GM23338 (cell line): ENCODE measurements around the gene PTPRF. TPM values are rescaled to one million over a fixed set of nuclear protein-coding genes. Genes with fewer than 3 reads are reported as not detected.

Source experiments
- ATAC-seq: fragments of 200-7000 bp; cut with Tn5 transposase; 3 replicates; pipeline ENCODE4 v1.9.1; 2020
- DNase-seq: peaks from one replicate; pipeline ENCODE4 v3.0.0-alpha.2; 2015; ENCODE audit warnings: low spot score
- H2AFZ ChIP-seq: fragments of 200-600 bp; sonication (generic); 2 replicates; pipeline ENCODE4 v1.8.0; 2016; ENCODE audit warnings: antibody characterized with exemption, mild to moderate bottlenecking, moderate library complexity
- H3F3A ChIP-seq: fragments of 200-600 bp; sonication (generic); replicated peaks from 2 replicates; pipeline ENCODE4 v1.8.0; 2017; ENCODE audit warnings: antibody characterized with exemption, mixed run types, low read depth
- H3K27ac ChIP-seq: fragments of 200-600 bp; sonication (generic); 2 replicates; pipeline ENCODE4 v1.6.1; 2016; ENCODE audit warnings: low read depth
- H3K27me3 ChIP-seq: fragments of 200-600 bp; sonication (generic); 2 replicates; pipeline ENCODE4 v1.8.0; 2016; ENCODE audit warnings: mild to moderate bottlenecking, mixed run types, moderate library complexity; ENCODE audit not compliant: insufficient read depth
- H3K36me3 ChIP-seq: fragments of 200-600 bp; sonication (generic); 2 replicates; pipeline ENCODE4 v1.8.0; 2016; ENCODE audit warnings: mild to moderate bottlenecking; ENCODE audit not compliant: insufficient read depth
- H3K4me1 ChIP-seq: fragments of 200-600 bp; sonication (generic); 2 replicates; pipeline ENCODE4 v1.8.0; 2016; ENCODE audit warnings: mild to moderate bottlenecking, moderate library complexity; ENCODE audit not compliant: insufficient read depth
- H3K4me2 ChIP-seq: fragments of 200-600 bp; sonication (generic); 2 replicates; pipeline ENCODE4 v1.7.1; 2017; ENCODE audit warnings: mixed run types
- H3K4me3 ChIP-seq: fragments of 200-600 bp; sonication (generic); 2 replicates; pipeline ENCODE4 v1.6.1; 2016; ENCODE audit warnings: mixed run types
- H3K79me2 ChIP-seq: fragments of 200-600 bp; sonication (generic); replicated peaks from 2 replicates; pipeline ENCODE4 v1.8.0; 2017; ENCODE audit warnings: mild to moderate bottlenecking; ENCODE audit not compliant: insufficient read depth
- H3K9me2 ChIP-seq: fragments of 200-600 bp; sonication (generic); 2 replicates; pipeline ENCODE4 v1.8.0; 2017; ENCODE audit not compliant: insufficient read depth
- H4K20me1 ChIP-seq: fragments of 200-600 bp; sonication (generic); replicated peaks from 2 replicates; pipeline ENCODE4 v1.8.0; 2017; ENCODE audit warnings: mild to moderate bottlenecking; ENCODE audit not compliant: insufficient read depth
- H3K27ac Mint-ChIP-seq: 2 replicates; pipeline ENCODE4 v1.8.0; 2020; ENCODE audit warnings: inconsistent platforms, mild to moderate bottlenecking, moderate library complexity, mixed read lengths
- H3K27me3 Mint-ChIP-seq: 3 replicates; pipeline ENCODE4 v1.8.0; 2022; ENCODE audit warnings: low read depth, mild to moderate bottlenecking, moderate library complexity, mixed read lengths, inconsistent platforms; ENCODE audit not compliant: insufficient read depth, poor library complexity
- H3K36me3 Mint-ChIP-seq: 3 replicates; pipeline ENCODE4 v1.8.0; 2021; ENCODE audit warnings: low read depth, mild to moderate bottlenecking, inconsistent platforms, moderate library complexity, mixed read lengths
- H3K4me1 Mint-ChIP-seq: 3 replicates; pipeline ENCODE4 v1.8.0; 2020; ENCODE audit warnings: mild to moderate bottlenecking, inconsistent platforms, mixed read lengths
- H3K4me3 Mint-ChIP-seq: 3 replicates; pipeline ENCODE4 v1.8.0; 2021; ENCODE audit warnings: moderate library complexity, mild to moderate bottlenecking, inconsistent platforms, mixed read lengths
- H3K9me3 Mint-ChIP-seq: 3 replicates; pipeline ENCODE4 v1.8.0; 2020; ENCODE audit warnings: moderate library complexity, mild to moderate bottlenecking, inconsistent platforms, mixed read lengths
- EZH2phosphoT487 ChIP-seq: fragments of 200-600 bp; sonication (generic); IDR thresholded peaks from one replicate; pipeline ENCODE4 v1.8.1; 2018; ENCODE audit warnings: antibody characterized with exemption; ENCODE audit not compliant: unreplicated experiment
- NANOG ChIP-seq: IDR thresholded peaks from 2 replicates; pipeline ENCODE4 v1.6.1; 2016; ENCODE audit warnings: antibody characterized with exemption, borderline replicate concordance
- POLR2AphosphoS5 ChIP-seq: IDR thresholded peaks from 2 replicates; pipeline ENCODE4 v1.6.1; 2016; ENCODE audit warnings: antibody characterized with exemption, low read depth
- STAT1 ChIP-seq: IDR thresholded peaks from one replicate; pipeline ENCODE4 v1.6.1; 2016; ENCODE audit warnings: antibody characterized with exemption; ENCODE audit not compliant: unreplicated experiment
- ZNF331 ChIP-seq: fragments of 250-450 bp; sonication (Bioruptor Pico); IDR thresholded peaks from 2 replicates; pipeline ENCODE4 v1.5.0; 2020; ENCODE audit warnings: low read depth, mild to moderate bottlenecking, moderate library complexity
- polyA plus RNA-seq: library from polyadenylated mRNA; unstranded; fragments of >200 nt; fragmentation: Nextera tagmentation; extraction: Ambion mirVana; gene quantifications from 2 replicates; pipeline ENCODE4 v1.2.1, GENCODE V29; 2016
- total RNA-seq: library from RNA; depleted of rRNA; stranded (reverse); fragments of >200 nt; shearing (Covaris generic); gene quantifications from 2 replicates; pipeline ENCODE4 v1.2.3, GENCODE V29; 2014
- TF ChIP-seq, protein P1 (sequence below): IDR thresholded peaks from 2 replicates; pipeline ENCODE4 v1.6.1; 2016; ENCODE audit warnings: antibody characterized with exemption
- TF ChIP-seq, protein P2 (sequence below), 2 experiments: fragments of 200-600 bp in 1 of 2; sonication (generic) in 1 of 2; conservative IDR thresholded peaks; 2 replicates each; pipeline versions ENCODE4 v1.5.1 to v1.6.1; 2016 to 2017; ENCODE audit warnings: antibody characterized with exemption in 2 of 2, low read depth in 2 of 2, mild to moderate bottlenecking in 2 of 2, moderate library complexity in 1 of 2
- TF ChIP-seq, protein P3 (sequence below): IDR thresholded peaks from one replicate; pipeline ENCODE4 v1.6.1; 2018; ENCODE audit warnings: antibody characterized with exemption; ENCODE audit not compliant: unreplicated experiment

PTPRF gene
- total and polyA plus RNA-seq, 2 experiments from 2014 or later: 52.4 to 173 TPM

DNA sequence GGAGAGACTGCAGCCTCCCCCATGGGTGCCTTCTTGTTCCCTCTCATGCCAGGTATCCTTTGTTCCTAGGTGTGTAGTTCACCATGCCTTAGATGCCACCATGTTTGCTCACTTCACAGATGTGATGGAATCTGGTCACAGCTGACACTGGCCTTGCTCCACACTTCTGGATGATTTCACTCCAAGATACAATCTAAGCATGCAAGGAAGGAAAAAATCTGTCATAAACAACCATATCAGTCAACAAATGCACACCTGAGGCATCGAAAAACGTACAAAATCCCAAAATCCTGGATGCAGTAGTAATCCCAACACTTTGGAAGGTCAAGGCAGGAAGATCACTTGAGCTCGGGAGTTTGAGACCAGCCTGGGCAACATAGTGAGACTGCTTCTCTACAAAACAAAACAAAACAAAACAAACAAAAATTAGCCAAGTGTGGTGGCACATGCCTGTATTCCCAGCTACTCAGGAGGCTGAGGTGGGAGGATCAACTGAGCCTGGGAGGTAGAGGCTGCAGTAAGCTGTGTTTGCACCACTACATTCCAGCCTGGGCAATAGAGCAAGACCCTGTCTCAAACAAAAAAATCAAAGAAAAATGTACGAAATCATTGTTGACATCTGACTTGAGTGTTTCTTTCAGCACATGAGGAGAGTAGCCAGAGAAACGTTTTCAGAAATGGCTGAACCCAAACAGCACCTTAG is 17.1 kb upstream of the PTPRF start:
- DNase-seq (no peak), ATAC-seq (no peak)
- H3K27ac ChIP-seq: no peak overlapping the region
- H4K20me1 ChIP-seq: no peaks in the 10 kb centered on the region
- H3F3A ChIP-seq: no peaks in the 10 kb centered on the region
- H3K9me3 Mint-ChIP-seq: no peaks in the 10 kb centered on the region
- peaks cover 16% of the 10 kb centered on the region; the same call in 2 of the 3 replicates for H3K4me1 Mint-ChIP-seq
- no peaks in the 10 kb centered on the region for H3K27me3 ChIP-seq
- H3K4me1 ChIP-seq: peaks cover 15% of the 10 kb centered on the region; the same call in 1 of the 2 replicates
- no peak overlapping the region for H3K27ac Mint-ChIP-seq
- H3K4me3 ChIP-seq: no peak overlapping the region
- H3K36me3 Mint-ChIP-seq: no peaks in the 10 kb centered on the region
- no peaks in the 10 kb centered on the region for H3K79me2 ChIP-seq
- TF ChIP-seq POLR2AphosphoS5 (no peak), ZNF331 (CRISPR knock-in tag) (no peak)
- H3K4me3 Mint-ChIP-seq: no peak overlapping the region
- H3K9me2 ChIP-seq: 0 out of 2 replicates have a peak, but pooled peaks cover 5% of the 10 kb centered on the region
- H3K4me2 ChIP-seq: no peak overlapping the region
- H2AFZ ChIP-seq: no peak overlapping the region
- H3K36me3 ChIP-seq: no peaks in the 10 kb centered on the region
- H3K27me3 Mint-ChIP-seq: peaks cover 3% of the 10 kb centered on the region

DNA sequence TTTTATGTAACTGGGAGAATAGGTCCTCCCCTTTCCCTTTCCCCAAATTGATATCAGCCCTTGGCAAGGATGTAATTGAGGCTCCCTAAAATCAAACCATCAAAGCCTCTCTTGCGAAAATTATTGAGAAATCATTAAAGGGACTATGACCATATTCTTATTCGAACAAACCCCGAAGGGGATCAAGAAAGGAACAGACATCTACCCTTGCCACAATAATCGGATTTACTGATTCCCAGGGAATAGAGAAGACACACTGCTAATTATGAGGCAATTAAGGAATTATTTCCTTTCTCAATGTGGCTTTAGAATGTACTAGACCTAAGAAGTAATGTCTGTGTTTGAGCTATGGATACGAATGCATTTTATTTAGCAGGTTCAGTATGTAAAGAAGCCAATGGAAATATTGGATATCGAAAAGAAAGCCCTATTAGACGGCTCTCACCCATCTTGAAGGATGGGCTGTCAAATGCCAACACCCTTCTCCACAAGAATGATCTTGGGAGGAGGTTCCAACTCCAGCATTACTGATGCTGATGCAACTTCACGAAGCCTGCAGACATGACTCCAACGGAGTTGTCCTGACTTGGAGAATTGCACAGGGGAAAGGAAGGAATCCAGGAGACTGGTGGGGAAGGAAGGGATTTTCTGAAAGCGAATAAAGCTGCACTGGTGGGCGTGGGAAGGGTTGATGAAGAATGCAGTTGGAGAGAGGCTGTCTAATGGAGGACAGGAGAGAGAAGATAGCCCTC is 11.6 kb upstream of the PTPRF start:
- Histone ChIP-seq H3K79me2 (no peaks in the 10 kb centered on the region), H3K4me3 (no peak overlapping the region), H2AFZ (no peak overlapping the region), H3F3A (no peaks in the 10 kb centered on the region), H3K4me2 (no peak overlapping the region), H3K4me1 (peaks cover 8% of the 10 kb centered on the region; the same call in 1 of the 2 replicates), H4K20me1 (no peaks in the 10 kb centered on the region), H3K9me2 (no peaks in the 10 kb centered on the region), H3K27me3 (no peaks in the 10 kb centered on the region), H3K27ac (no peak overlapping the region), H3K36me3 (no peaks in the 10 kb centered on the region)
- no peak for TF ChIP-seq ZNF331 (CRISPR knock-in tag)
- TF ChIP-seq EZH2phosphoT487: no peak
- TF ChIP-seq, protein P1, sequence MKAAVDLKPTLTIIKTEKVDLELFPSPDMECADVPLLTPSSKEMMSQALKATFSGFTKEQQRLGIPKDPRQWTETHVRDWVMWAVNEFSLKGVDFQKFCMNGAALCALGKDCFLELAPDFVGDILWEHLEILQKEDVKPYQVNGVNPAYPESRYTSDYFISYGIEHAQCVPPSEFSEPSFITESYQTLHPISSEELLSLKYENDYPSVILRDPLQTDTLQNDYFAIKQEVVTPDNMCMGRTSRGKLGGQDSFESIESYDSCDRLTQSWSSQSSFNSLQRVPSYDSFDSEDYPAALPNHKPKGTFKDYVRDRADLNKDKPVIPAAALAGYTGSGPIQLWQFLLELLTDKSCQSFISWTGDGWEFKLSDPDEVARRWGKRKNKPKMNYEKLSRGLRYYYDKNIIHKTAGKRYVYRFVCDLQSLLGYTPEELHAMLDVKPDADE: no peak
- no peak for TF ChIP-seq NANOG
- no peak for TF ChIP-seq STAT1
- Mint-ChIP-seq H3K4me3 (no peak overlapping the region; the same call in 2 of the 3 replicates), H3K9me3 (no peaks in the 10 kb centered on the region), H3K27me3 (peaks cover 2% of the 10 kb centered on the region), H3K4me1 (peaks cover 29% of the 10 kb centered on the region), H3K36me3 (no peaks in the 10 kb centered on the region), H3K27ac (no peak overlapping the region)
- no peak for ATAC-seq
- DNase-seq: no peak

DNA sequence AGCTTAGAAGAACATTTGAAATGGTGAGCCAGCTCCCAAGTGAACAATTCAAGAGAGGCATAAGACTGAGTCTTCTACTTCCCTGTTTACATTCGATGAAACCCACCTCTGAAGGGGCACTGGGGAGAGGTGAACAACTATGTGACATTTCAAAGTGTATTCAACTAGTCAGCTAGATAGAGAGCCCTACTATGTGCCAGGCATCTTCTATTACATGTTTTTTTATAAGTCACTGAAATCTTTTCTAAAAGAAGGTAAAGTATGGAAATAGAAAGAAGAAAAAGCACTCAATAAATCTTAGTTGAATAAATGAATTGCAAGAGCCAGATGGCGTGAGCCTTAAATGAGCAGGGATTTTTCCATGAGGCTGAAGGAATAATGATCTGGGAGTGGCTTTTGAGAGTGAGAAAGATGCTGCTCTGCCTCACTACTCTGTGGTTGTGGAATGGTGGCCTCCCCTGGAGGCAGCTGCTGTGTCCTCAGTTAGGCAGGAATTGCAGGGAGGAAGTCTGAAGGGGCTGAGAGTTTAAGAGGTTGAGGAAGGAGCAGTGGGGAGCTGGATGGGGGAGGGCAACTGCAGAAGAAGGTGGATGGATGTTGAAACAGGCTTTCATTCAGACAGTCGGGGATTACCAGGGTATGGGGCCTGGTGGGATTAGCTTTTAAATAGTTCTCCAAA is 10.4 kb upstream of the PTPRF start:
- Histone ChIP-seq H3K79me2 (no peaks in the 10 kb centered on the region), H3K36me3 (no peaks in the 10 kb centered on the region), H3K4me1 (peaks cover 3% of the 10 kb centered on the region; the same call in 1 of the 2 replicates), H3F3A (no peaks in the 10 kb centered on the region), H4K20me1 (no peaks in the 10 kb centered on the region), H2AFZ (no peak overlapping the region), H3K9me2 (no peaks in the 10 kb centered on the region), H3K27me3 (no peaks in the 10 kb centered on the region), H3K4me2 (no peak overlapping the region), H3K27ac (no peak overlapping the region), H3K4me3 (no peak overlapping the region)
- TF ChIP-seq, protein P2, sequence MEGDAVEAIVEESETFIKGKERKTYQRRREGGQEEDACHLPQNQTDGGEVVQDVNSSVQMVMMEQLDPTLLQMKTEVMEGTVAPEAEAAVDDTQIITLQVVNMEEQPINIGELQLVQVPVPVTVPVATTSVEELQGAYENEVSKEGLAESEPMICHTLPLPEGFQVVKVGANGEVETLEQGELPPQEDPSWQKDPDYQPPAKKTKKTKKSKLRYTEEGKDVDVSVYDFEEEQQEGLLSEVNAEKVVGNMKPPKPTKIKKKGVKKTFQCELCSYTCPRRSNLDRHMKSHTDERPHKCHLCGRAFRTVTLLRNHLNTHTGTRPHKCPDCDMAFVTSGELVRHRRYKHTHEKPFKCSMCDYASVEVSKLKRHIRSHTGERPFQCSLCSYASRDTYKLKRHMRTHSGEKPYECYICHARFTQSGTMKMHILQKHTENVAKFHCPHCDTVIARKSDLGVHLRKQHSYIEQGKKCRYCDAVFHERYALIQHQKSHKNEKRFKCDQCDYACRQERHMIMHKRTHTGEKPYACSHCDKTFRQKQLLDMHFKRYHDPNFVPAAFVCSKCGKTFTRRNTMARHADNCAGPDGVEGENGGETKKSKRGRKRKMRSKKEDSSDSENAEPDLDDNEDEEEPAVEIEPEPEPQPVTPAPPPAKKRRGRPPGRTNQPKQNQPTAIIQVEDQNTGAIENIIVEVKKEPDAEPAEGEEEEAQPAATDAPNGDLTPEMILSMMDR (conservative IDR thresholded peaks at IDR 0.05; ENCODE audit: low read depth in 2 of 2): peak in 1 of 2 experiments; percentile 42; a peak in 2 of 4 replicates
- TF ChIP-seq, protein P1: no peak
- TF ChIP-seq, protein P3, sequence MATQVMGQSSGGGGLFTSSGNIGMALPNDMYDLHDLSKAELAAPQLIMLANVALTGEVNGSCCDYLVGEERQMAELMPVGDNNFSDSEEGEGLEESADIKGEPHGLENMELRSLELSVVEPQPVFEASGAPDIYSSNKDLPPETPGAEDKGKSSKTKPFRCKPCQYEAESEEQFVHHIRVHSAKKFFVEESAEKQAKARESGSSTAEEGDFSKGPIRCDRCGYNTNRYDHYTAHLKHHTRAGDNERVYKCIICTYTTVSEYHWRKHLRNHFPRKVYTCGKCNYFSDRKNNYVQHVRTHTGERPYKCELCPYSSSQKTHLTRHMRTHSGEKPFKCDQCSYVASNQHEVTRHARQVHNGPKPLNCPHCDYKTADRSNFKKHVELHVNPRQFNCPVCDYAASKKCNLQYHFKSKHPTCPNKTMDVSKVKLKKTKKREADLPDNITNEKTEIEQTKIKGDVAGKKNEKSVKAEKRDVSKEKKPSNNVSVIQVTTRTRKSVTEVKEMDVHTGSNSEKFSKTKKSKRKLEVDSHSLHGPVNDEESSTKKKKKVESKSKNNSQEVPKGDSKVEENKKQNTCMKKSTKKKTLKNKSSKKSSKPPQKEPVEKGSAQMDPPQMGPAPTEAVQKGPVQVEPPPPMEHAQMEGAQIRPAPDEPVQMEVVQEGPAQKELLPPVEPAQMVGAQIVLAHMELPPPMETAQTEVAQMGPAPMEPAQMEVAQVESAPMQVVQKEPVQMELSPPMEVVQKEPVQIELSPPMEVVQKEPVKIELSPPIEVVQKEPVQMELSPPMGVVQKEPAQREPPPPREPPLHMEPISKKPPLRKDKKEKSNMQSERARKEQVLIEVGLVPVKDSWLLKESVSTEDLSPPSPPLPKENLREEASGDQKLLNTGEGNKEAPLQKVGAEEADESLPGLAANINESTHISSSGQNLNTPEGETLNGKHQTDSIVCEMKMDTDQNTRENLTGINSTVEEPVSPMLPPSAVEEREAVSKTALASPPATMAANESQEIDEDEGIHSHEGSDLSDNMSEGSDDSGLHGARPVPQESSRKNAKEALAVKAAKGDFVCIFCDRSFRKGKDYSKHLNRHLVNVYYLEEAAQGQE: no peak
- Mint-ChIP-seq H3K27me3 (peaks cover 3% of the 10 kb centered on the region), H3K9me3 (no peaks in the 10 kb centered on the region), H3K4me1 (peaks cover 30% of the 10 kb centered on the region), H3K27ac (no peak overlapping the region), H3K4me3 (no peak overlapping the region), H3K36me3 (no peaks in the 10 kb centered on the region)
- DNase-seq (no peak), ATAC-seq (peak; percentile 58)
